ENCODE measurements around the gene IQSEC1. TPM values are rescaled to one million over a fixed set of nuclear protein-coding genes. Genes with fewer than 3 reads are reported as not detected.

The IQSEC1 gene
- total and polyA plus RNA-seq, 2 experiments from 2014 or later, result 8.0 to 51.9 TPM

- H3K4me1 ChIP-seq (ENCODE audit: insufficient read depth), result no peaks in the 10 kb centered on the region
Observed at GRCh38 chr3:13041113-13041776, 32.0 kb downstream of the IQSEC1 start.

More at GRCh38 chr3:13041113-13041776, 32.0 kb downstream of the IQSEC1 start:
- peaks cover 18% of the 10 kb centered on the region for H3K4me1 Mint-ChIP-seq
- Histone ChIP-seq H2AFZ (no peak overlapping the region), H3K27me3 (ENCODE audit: insufficient read depth) (no peaks in the 10 kb centered on the region), H3K36me3 (ENCODE audit: insufficient read depth) (no peaks in the 10 kb centered on the region), H4K20me1 (replicated peaks; ENCODE audit: insufficient read depth) (no peaks in the 10 kb centered on the region), H3K4me2 (no peak overlapping the region), H3F3A (replicated peaks; ENCODE audit: low read depth) (no peaks in the 10 kb centered on the region), H3K4me3 (no peak overlapping the region), H3K27ac (ENCODE audit: low read depth) (no peak overlapping the region), H3K9me2 (ENCODE audit: insufficient read depth) (no peaks in the 10 kb centered on the region), H3K79me2 (replicated peaks; ENCODE audit: insufficient read depth) (no peaks in the 10 kb centered on the region)
- H3K27me3 Mint-ChIP-seq (ENCODE audit: insufficient read depth, low read depth, poor library complexity), result peaks cover 5% of the 10 kb centered on the region
- no peaks in the 10 kb centered on the region; the same call in 2 of the 3 replicates for H3K36me3 Mint-ChIP-seq (ENCODE audit: low read depth)
- H3K9me3 Mint-ChIP-seq, result no peaks in the 10 kb centered on the region; the same call in 2 of the 3 replicates
- TF ChIP-seq CREB1 (CRISPR knock-in tag; IDR thresholded peaks at IDR 0.05; ENCODE audit: low read depth), result no peak
- no peak for TF ChIP-seq ETS1 (IDR thresholded peaks at IDR 0.05)
- TF ChIP-seq ZNF114 (CRISPR knock-in tag; IDR thresholded peaks at IDR 0.05), result no peak
- TF ChIP-seq NANOG (IDR thresholded peaks at IDR 0.05; ENCODE audit: borderline replicate concordance), result no peak
- no peak for TF ChIP-seq JUNB (IDR thresholded peaks at IDR 0.05; ENCODE audit: unreplicated experiment)
- TF ChIP-seq, protein P1, sequence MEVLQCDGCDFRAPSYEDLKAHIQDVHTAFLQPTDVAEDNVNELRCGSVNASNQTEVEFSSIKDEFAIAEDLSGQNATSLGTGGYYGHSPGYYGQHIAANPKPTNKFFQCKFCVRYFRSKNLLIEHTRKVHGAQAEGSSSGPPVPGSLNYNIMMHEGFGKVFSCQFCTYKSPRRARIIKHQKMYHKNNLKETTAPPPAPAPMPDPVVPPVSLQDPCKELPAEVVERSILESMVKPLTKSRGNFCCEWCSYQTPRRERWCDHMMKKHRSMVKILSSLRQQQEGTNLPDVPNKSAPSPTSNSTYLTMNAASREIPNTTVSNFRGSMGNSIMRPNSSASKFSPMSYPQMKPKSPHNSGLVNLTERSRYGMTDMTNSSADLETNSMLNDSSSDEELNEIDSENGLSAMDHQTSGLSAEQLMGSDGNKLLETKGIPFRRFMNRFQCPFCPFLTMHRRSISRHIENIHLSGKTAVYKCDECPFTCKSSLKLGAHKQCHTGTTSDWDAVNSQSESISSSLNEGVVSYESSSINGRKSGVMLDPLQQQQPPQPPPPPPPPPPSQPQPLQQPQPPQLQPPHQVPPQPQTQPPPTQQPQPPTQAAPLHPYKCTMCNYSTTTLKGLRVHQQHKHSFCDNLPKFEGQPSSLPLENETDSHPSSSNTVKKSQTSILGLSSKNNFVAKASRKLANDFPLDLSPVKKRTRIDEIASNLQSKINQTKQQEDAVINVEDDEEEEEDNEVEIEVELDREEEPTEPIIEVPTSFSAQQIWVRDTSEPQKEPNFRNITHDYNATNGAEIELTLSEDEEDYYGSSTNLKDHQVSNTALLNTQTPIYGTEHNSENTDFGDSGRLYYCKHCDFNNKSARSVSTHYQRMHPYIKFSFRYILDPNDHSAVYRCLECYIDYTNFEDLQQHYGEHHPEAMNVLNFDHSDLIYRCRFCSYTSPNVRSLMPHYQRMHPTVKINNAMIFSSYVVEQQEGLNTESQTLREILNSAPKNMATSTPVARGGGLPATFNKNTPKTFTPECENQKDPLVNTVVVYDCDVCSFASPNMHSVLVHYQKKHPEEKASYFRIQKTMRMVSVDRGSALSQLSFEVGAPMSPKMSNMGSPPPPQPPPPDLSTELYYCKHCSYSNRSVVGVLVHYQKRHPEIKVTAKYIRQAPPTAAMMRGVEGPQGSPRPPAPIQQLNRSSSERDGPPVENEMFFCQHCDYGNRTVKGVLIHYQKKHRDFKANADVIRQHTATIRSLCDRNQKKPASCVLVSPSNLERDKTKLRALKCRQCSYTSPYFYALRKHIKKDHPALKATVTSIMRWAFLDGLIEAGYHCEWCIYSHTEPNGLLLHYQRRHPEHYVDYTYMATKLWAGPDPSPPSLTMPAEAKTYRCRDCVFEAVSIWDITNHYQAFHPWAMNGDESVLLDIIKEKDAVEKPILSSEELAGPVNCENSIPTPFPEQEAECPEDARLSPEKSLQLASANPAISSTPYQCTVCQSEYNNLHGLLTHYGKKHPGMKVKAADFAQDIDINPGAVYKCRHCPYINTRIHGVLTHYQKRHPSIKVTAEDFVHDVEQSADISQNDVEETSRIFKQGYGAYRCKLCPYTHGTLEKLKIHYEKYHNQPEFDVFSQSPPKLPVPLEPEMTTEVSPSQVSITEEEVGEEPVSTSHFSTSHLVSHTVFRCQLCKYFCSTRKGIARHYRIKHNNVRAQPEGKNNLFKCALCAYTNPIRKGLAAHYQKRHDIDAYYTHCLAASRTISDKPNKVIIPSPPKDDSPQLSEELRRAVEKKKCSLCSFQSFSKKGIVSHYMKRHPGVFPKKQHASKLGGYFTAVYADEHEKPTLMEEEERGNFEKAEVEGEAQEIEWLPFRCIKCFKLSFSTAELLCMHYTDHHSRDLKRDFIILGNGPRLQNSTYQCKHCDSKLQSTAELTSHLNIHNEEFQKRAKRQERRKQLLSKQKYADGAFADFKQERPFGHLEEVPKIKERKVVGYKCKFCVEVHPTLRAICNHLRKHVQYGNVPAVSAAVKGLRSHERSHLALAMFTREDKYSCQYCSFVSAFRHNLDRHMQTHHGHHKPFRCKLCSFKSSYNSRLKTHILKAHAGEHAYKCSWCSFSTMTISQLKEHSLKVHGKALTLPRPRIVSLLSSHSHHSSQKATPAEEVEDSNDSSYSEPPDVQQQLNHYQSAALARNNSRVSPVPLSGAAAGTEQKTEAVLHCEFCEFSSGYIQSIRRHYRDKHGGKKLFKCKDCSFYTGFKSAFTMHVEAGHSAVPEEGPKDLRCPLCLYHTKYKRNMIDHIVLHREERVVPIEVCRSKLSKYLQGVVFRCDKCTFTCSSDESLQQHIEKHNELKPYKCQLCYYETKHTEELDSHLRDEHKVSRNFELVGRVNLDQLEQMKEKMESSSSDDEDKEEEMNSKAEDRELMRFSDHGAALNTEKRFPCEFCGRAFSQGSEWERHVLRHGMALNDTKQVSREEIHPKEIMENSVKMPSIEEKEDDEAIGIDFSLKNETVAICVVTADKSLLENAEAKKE (CRISPR knock-in tag; IDR thresholded peaks at IDR 0.05), result no peak
- TF ChIP-seq ZNF331 (CRISPR knock-in tag; IDR thresholded peaks at IDR 0.05; ENCODE audit: low read depth), result no peak
- TF ChIP-seq REST (IDR thresholded peaks at IDR 0.05; ENCODE audit: unreplicated experiment), result no peak
- TF ChIP-seq, protein P2, sequence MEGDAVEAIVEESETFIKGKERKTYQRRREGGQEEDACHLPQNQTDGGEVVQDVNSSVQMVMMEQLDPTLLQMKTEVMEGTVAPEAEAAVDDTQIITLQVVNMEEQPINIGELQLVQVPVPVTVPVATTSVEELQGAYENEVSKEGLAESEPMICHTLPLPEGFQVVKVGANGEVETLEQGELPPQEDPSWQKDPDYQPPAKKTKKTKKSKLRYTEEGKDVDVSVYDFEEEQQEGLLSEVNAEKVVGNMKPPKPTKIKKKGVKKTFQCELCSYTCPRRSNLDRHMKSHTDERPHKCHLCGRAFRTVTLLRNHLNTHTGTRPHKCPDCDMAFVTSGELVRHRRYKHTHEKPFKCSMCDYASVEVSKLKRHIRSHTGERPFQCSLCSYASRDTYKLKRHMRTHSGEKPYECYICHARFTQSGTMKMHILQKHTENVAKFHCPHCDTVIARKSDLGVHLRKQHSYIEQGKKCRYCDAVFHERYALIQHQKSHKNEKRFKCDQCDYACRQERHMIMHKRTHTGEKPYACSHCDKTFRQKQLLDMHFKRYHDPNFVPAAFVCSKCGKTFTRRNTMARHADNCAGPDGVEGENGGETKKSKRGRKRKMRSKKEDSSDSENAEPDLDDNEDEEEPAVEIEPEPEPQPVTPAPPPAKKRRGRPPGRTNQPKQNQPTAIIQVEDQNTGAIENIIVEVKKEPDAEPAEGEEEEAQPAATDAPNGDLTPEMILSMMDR (conservative IDR thresholded peaks at IDR 0.05; ENCODE audit: low read depth in 2 of 2), result no peak
- TF ChIP-seq STAT1 (IDR thresholded peaks at IDR 0.05; ENCODE audit: unreplicated experiment), result no peak
- no peak for TF ChIP-seq POLR2AphosphoS5 (IDR thresholded peaks at IDR 0.05; ENCODE audit: low read depth)
- TF ChIP-seq EZH2 (IDR thresholded peaks at IDR 0.05; ENCODE audit: low read depth, unreplicated experiment), result no peak
- no peak for TF ChIP-seq EZH2phosphoT487 (IDR thresholded peaks at IDR 0.05; ENCODE audit: unreplicated experiment)
- no peak overlapping the region; the same call in 1 of the 2 replicates for H3K27ac Mint-ChIP-seq
- H3K4me3 Mint-ChIP-seq, result no peak overlapping the region
- ATAC-seq (no peak), DNase-seq (ENCODE audit: low spot score) (no peak)
